ENCODE measurements around the gene PALD1.

Gene PALD1

DNA sequence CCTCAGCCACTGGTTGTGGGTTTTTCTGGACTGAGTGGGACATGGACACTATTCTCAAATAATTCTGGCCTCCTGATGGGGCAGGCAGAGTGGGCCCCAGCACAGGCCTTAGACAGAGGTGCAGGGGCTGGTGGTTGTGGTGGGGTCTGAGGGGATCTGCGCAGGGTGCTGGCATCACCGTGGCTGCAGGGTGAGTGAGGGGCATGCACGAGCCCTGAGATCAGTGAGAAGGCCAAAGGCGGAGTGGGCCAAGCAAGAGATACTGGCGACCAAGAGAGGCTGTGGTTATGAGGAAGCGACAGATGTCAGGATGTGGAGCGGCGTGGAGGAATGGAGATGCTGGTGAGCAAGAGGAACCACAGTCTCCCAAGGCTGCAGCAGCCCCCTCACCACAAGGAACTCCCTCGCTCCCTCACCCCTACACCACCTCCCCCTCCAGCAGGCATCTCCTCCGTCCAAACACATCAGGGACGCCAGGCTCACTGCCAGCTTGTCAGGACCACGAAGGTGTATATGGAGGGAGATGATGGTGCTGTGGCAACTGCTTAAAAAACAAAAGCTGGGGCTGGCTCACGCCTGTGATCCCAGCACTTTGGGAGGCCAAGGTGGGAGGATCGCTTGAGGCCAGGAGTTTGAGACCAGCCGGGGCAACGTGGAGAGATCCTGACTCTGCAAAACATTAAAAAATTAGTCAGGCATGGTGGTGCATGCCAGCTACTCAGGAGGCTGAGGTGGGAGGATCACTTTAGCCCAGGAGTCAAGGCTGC lies 114.4 kb downstream of the PALD1 start:
- no peak for DNase-seq (ENCODE audit: low spot score)

DNA sequence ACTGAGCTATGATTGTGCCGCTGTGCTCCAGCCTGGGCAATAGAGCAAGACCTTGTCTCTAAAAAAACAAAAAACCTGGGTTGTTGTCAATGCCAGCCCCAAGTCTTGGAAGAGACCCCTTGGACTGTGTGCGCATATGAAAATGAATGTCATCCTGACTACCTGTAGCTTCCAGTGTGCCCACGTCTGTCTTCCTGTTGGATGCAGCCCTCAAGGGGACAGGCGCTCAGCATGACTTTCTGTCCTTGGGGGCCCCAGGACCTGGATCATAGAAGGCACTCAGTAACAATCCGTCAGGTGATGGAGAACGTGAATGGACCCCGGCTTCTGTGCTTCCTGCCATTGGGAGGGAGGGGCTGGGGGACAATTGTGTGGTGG lies 114.9 kb downstream of the PALD1 start:
- Histone ChIP-seq H3K27ac (no peak overlapping the region), H3K4me3 (no peak overlapping the region)
- TF ChIP-seq, protein P1, sequence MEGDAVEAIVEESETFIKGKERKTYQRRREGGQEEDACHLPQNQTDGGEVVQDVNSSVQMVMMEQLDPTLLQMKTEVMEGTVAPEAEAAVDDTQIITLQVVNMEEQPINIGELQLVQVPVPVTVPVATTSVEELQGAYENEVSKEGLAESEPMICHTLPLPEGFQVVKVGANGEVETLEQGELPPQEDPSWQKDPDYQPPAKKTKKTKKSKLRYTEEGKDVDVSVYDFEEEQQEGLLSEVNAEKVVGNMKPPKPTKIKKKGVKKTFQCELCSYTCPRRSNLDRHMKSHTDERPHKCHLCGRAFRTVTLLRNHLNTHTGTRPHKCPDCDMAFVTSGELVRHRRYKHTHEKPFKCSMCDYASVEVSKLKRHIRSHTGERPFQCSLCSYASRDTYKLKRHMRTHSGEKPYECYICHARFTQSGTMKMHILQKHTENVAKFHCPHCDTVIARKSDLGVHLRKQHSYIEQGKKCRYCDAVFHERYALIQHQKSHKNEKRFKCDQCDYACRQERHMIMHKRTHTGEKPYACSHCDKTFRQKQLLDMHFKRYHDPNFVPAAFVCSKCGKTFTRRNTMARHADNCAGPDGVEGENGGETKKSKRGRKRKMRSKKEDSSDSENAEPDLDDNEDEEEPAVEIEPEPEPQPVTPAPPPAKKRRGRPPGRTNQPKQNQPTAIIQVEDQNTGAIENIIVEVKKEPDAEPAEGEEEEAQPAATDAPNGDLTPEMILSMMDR (IDR thresholded peaks at IDR 0.05), result no peak
- no peak for DNase-seq (ENCODE audit: low spot score)

More for the DNA sequence above, 114.4 kb downstream of the PALD1 start:
- TF ChIP-seq, protein P1 (IDR thresholded peaks at IDR 0.05), result no peak
- Histone ChIP-seq H3K27ac (no peak overlapping the region), H3K4me3 (no peak overlapping the region)

DNA sequence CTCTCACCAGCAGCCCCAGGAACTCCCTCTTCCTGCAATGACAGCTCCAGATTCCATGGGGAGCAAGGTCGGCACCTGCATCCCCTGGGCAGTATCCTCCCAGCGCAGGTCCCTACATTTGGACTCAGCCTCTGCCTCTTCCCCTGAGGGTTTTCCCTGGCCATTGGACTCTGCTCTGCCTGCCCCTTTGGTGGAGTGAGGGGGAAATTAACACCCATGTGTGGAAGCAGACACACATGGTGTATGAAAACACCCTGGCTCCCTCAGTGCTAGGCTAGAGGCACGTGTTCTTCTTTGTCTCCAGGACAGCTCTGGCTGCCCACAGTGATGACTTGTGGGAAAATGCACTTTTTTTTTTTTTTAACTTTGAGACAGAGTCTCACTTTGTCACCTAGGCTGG lies 115.6 kb downstream of the PALD1 start:
- DNase-seq (ENCODE audit: low spot score), result no peak
- TF ChIP-seq, protein P1 (IDR thresholded peaks at IDR 0.05), result no peak
- H3K4me3 ChIP-seq, result no peak overlapping the region
- no peak overlapping the region for H3K27ac ChIP-seq

DNA sequence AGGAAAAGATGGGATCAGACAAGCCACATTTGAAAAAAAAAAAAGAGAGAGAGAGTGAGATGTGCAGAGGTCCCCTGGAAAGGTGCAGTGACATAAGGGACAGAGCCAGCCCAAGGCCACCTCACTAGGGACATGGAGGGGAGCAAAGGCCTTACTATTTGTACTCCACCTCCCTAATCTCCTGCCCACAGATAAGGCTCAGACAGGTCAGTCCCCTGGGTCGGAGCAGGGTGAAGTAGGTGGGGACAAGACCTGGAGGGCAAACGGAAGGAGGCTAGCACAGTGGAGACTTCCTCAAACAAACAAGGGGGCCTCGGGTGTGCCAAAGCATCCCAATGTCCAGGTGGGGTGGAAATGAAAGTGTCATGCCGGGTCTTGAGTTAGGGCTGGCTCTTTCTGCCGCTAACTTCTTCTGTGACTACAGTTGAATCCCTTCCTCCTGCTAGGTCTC lies 117.0 kb downstream of the PALD1 start:
- no peak for DNase-seq (ENCODE audit: low spot score)
- TF ChIP-seq, protein P1 (IDR thresholded peaks at IDR 0.05), result no peak
- Histone ChIP-seq H3K4me3 (no peak overlapping the region), H3K27ac (no peak overlapping the region)

DNA sequence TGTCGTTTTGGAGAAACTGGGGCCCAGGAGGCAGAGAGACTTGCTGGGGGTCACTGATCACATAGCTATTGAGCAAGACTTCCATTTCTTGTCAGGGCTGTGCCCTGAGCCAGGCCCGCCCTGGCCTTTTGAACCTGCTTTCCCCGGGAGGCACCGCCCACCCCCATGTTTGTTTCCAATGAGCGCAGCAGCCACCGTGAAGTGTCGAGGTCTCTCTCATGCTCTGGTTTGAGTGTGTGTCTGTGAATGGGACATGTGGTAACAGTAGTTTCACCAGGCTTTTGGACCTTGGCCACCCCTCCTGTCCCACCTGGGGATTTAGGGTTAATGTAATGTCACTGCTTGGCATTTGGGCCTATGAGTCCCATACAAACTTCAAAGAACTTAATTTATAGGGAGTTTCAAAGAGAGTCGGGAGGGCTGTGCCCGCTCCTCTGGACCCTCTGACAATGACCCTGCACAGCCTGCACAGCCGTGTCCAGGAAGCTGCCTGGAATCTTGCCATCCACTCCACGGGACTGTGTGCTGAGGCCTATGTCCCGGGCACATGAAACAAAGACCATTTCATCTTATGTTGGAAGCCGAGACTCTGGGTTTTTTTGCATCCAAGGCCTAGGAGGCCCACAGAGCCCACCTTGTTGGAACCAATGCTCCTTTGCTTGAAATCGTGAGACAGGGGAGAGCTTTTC lies 117.7 kb downstream of the PALD1 start:
- H3K4me3 ChIP-seq, result no peak overlapping the region
- DNase-seq (ENCODE audit: low spot score), result no peak
- no peak overlapping the region for H3K27ac ChIP-seq
- TF ChIP-seq, protein P1 (IDR thresholded peaks at IDR 0.05), result no peak

DNA sequence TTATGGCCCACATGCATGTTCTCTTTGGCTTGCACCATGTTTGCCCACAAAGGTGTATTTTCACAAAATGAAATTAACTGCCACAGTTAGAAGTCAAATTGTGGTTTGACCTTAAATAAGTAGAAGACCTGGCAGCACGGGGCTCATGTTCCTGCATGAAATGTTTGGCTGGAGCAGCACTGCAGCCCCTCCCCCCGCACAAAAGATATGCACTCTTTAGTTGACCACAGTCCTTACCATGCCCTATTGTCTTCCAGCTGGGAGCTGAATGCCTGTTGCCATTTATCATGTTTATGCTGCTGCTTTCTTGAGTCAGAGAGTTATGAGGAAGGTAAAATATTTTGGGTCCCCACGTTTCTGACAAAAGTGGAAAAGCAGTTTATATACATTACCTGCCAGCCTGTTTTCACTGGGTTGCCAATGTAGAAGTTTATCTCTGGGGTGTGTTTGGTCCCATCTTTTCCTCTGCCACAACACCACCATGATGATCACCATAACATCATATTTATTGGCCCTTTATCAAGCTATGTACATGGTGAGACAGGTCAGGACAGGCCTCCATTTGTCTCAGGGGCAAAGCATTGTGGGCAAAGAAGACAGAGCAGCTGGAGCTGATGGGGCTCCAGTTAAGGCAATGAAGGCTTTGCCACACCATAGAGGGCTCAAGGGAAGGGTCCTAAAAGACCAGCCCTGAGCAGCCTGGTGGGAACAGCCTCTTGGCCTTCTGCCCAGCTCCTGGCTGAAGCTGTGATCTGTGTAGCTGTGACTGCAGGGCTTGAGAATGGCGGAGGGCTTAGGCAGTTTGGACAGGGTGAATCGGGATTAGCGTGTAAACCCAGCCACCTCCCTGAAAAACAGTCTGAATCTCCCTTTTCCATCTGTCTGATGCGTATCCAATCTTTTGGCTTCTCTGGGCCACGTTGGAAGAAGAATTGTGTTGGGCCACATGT lies 118.6 kb downstream of the PALD1 start:
- no peak for DNase-seq (ENCODE audit: low spot score)

More for the DNA sequence above, 118.6 kb downstream of the PALD1 start:
- Histone ChIP-seq H3K27ac (no peak overlapping the region), H3K4me3 (no peak overlapping the region)
- TF ChIP-seq, protein P1 (IDR thresholded peaks at IDR 0.05), result no peak

Measured in coronary artery (tissue), 2 donors.